Pons (tissue), 1 donor: Measurements from ENCODE around the gene CACNG8.

Source experiments
- DNase-seq: peaks from one replicate; pipeline ENCODE4 v3.0.0-alpha.2; 2016; ENCODE audit warnings: low spot score

The CACNG8 gene

DNA sequence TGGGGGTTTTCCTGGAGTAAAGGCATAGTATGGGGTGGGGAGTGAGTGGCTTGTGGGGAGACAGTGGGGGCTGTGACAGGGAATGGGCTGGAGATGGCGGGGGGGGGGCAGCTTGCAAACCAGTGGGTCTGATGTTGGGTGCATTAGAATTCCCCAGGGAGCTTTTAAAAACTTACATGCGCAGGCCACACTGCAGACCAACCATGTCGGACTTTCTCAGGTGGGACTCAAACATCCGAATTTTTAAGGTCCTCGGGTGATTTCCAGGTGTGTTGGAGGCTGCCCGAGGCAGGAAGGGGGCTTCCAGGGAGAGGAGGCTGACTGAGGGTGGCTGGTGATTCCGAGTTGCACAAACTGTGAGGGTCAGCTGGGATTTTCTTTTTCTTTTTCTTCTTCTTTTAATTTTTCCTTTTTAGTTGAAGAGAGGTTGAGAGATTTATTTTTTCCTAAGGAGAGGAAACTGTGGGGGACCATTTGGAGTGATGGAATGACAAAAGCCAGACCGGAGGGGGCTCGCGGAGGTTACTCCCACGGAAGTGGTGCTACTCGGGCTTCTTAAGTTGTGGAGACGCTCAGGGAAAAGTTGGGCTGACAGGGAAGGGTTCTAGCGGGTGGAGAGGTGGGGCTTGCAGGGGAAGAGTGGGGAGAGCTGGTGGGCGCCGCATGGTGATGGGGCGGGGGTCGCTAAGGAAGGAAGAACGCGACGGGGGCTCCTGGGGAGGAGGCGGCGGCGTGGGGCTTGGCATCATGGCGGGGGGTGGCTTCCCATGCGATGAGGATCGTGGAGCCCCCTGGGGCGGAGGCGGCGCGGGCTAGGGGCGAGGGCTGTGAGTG lies 997 bp upstream of the CACNG8 start:
- no peak for DNase-seq

DNA sequence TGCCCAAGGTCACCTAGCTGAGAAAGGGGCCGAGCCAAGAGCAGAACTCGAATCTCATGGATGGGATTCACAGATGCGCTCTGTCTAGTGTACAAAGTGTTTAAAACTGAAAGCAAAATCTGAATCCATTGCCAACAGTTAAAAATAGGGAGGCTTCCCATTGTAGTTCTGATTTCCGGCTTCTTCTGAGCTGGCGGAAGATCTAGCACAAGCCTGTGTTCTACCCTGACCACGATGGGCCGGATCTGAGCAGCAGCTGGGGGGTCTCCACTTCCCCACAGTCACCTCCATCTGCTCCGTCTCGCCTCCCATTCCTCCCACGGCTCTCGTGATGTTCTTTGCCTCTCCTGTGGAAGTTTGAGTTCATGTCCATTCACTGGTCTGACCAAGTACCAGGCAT lies 2.4 kb downstream of the CACNG8 start:
- DNase-seq = no peak

DNA sequence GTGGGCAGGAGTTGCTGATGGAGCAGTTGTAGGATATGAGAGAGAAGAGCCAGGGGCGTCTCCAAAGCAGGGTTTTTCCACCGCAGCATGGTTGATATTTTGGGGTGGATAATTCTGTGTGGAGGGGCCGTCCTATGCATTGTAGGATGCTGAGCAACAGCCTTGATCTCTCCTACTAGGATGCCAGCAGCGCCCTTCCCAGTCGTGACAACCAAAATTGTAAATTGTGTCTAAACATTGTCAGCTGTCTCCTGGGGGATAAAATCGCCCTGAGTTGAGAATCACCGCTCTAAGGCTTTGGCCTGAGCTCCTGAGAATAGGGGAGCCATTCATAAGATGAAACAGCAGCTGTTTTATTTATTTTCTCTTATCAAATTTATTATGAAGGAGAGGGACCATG lies 4.2 kb downstream of the CACNG8 start:
- no peak for DNase-seq

DNA sequence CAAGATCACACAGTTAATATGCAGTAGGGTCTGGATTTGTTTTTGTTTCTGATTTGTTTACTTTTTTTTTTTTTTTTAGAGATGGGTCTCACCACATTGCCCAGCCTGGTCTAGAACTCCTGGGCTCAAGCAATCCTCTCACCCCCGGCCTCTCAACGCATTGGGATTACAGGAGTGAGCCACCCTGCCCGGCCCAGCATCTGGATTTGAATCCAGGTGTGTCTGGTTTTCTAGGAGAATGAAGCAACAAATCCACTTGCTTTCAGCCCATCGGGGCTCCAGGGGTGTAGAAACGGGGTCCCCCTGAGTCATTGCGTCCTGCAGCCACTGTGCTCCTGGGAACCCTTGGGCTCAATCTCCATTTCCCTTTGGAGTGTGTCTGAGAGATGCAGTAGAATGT lies 6.6 kb downstream of the CACNG8 start:
- DNase-seq = no peak

DNA sequence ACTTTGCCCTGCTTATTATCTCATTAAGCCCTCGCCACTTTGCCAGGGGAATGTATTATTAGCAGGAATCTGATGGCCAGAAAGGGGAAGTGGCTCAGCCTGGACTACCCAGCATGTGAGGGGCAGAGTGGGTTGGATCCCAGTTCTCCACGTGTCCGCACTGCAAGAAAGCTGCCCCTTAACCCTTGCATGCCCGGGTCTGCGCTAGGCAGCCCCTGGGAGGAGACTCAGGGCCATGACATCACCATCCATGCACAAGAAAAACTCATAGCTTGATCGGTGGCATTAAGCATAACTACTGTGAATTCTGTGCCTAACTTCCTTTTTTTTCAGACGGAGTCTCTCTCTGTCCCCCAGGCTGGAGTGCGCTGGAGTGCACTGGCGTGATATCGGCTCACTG lies 8.9 kb downstream of the CACNG8 start:
- DNase-seq = peak; percentile 18

DNA sequence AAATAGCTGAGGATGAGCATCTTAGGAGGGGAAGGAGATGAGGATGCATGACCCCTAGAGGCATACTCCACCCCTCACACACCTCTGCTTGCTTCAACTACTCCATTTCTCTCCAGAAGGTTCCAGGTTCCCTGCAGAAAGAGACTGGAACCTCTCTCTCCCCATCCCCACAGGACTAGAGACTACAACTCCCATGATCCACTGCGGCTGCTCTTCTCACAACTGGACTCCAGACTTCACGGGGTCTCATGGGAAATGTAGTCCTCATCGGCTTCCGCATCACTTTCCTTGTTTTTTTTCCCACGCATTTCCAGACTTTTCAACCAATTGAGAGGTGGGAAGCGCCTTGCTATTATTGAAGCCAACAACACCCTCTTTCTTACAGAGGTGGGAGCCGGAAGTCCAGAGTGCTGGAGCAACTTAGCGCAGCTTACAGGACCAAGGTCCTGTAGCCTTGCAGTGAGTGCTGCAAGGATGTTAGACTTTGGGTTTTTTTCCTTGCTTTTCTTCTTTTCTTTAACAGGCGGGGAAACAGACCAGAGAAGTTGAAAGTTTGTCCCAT lies 14.8 kb downstream of the CACNG8 start:
- DNase-seq = peak; percentile 95

- DNase-seq = peak; percentile 78
Observed at GRCh38 chr19:53977991-53978731, 15.4 kb downstream of the CACNG8 start.

GRCh38 chr19:53978975-53979801 lies 16.5 kb downstream of the CACNG8 start:
- DNase-seq = no peak

GRCh38 chr19:53980539-53981375 lies 18.0 kb downstream of the CACNG8 start:
- peak; percentile 15 for DNase-seq

DNA sequence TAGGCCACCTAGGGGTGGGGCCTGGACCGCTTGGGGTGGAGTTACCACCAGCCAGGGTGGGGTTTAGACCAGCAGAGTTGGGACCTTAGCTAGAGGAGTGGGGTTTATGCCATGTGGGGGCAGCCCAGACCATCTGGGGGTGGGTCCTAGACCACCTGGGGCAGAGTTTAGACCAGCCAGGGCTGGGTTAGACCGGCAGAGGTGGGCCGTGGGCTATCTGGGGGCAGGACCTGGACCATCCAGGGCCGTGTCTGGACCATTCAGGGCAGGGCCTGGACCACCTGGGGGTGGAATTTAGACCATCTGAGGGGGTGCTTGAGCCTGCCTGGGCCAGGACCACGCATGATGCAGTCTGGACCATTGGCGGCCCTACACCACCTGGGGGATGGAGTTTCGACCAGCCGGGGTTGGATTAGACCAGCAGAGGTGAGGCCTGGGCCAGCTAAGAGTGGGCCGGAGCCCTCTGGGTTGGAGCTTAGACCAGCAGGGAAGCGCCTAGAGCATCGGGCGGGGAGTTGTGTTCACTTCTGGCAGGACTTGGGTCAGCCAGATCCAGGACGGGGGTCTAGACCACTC lies 18.7 kb downstream of the CACNG8 start:
- no peak for DNase-seq

DNA sequence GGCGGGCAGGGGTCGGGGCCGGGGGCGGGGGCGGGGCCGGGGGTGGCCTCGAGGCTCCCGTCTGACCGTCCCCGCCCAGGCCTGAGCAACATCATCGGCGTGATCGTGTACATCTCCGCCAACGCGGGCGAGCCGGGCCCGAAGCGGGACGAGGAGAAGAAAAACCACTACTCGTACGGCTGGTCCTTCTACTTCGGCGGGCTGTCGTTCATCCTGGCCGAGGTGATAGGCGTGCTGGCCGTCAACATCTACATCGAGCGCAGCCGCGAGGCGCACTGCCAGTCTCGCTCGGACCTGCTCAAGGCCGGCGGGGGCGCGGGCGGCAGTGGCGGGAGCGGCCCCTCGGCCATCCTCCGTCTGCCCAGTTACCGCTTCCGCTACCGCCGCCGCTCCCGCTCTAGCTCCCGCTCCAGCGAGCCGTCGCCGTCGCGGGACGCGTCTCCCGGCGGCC lies 19.3 kb downstream of the CACNG8 start:
- DNase-seq = no peak

DNA sequence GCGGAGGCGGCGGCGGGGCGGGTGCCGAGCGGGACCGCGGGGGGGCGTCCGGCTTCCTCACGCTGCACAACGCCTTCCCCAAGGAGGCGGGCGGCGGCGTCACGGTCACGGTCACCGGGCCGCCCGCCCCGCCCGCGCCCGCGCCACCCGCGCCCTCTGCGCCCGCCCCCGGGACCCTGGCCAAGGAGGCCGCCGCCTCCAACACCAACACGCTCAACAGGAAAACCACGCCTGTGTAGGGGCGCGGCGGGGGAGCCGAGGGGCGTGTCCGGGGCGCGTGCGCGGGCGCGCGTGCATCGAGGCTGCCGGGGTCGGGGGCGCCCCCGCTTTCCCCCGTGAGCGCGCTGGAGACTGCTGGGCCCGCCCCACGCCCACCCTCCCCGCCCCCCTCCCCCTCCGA lies 19.9 kb downstream of the CACNG8 start:
- DNase-seq = no peak

- no peak for DNase-seq
Observed at GRCh38 chr19:53983457-53984289, 20.9 kb downstream of the CACNG8 start.

- DNase-seq = no peak
Observed at GRCh38 chr19:53985863-53986262, 23.1 kb downstream of the CACNG8 start.

- no peak for DNase-seq
Observed at GRCh38 chr19:53988981-53989380, 26.2 kb downstream of the CACNG8 start.

- no peak for DNase-seq
Observed at GRCh38 chr19:53989600-53990533, 27.1 kb downstream of the CACNG8 start.

DNA sequence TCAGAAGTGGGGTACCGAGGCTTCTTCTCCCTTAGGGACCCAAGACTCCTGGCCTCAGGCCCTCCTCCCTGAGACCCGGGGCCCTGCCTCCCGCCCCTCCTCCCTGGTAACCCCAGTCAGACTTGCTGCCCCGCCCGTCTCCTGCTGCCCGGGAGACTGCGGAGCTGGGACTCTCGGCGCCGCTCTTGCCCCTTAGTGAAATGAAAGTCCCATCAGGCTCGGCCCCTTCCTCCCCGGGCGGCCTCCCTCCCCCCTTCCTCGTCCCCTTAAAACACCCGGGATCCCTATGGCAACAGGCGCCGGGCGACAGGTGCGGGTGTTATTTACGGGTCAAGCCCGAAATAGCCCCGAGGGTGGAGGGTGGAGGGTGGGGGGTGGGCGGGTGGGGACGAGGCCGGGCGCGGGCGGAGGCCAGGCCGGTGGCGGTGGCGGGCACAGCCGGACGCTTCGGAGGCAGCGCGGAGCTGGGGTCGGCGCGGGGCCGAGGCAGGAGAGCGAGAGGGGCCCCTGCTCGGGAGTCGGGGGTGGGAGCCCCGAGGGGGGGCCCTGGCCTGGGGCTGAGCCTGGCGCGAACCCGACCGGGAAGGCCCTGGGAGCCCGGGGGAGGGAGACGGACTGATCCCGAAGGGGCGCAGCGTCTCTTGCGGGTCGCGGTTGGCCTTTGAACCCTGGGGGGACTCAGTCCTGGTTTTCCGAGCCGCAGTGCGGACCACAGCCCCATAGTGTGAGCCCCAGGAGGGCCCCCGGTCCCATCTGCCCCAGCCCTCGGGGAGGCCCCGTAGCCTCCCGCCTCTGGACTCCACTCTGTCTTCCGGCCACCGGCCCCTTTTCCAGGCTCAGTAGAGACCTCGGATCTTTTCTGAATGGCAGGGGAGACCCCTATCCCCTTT lies 28.7 kb downstream of the CACNG8 start, which contains the start of gene CACNG6:
TSS of gene CACNG6 (plus strand) at position 414 of the 890 bp plus-strand sequence. CDS start 1,241 bp downstream, outside the sequence.
- DNase-seq = no peak

DNA sequence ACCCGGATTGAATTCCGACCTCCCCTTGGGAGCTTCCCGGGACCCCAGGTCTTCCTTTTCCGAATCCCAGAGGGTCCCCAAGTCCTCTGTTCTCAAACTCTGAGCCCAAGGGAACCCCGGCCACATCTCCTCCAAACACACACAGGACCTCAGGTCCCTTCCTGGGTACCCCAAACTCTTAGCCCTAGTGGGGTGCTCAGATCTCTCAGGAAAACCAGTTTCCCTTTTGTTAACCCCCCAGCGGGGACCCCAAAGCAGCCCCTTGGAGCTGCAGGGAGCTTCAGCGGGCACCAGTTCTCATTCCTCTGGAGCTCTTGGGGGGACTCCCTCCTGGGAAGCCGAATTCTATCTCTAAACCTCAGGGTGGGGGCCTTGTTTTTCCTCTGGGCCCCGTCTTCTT lies 29.5 kb downstream of the CACNG8 start:
- DNase-seq = no peak
